ENCODE data around the gene NDST4. TPM values are rescaled to one million over a fixed set of nuclear protein-coding genes. Genes with fewer than 3 reads are reported as not detected.

The NDST4 gene
- total and polyA plus RNA-seq, 4 donors: not detected

GRCh38 chr4:115108850-115109249 is 4.6 kb downstream of the NDST4 start:
- no peak for DNase-seq (ENCODE audit: low spot score)
- H3K9ac ChIP-seq (ENCODE audit: low read depth in 1 of 2, low read length in 2 of 2): no peak overlapping the region
- no peaks in the 10 kb centered on the region for H3K4me1 ChIP-seq (ENCODE audit: control insufficient read depth in 4 of 4, insufficient read depth in 4 of 4, low read length in 3 of 4)
- no peak overlapping the region for H3K27ac ChIP-seq (ENCODE audit: low read depth in 1 of 2, low read length in 2 of 2)
- TF ChIP-seq RAD21 (IDR thresholded peaks at IDR 0.05) (no peak), SP1 (IDR thresholded peaks at IDR 0.05) (no peak), ZBTB33 (IDR thresholded peaks at IDR 0.05) (no peak), HNF4A (conservative IDR thresholded peaks at IDR 0.05) (no peak), FOXA2 (IDR thresholded peaks at IDR 0.05) (no peak), RXRA (IDR thresholded peaks at IDR 0.05) (no peak), CTCF (IDR thresholded peaks at IDR 0.05; ENCODE audit: low read depth, low read length, missing input control) (no peak), NR2F2 (IDR thresholded peaks at IDR 0.05) (no peak), GABPA (IDR thresholded peaks at IDR 0.05 in 1 of 2, conservative IDR thresholded peaks at IDR 0.05 in 1 of 2) (no peak), HNF4G (IDR thresholded peaks at IDR 0.05) (no peak), YY1 (IDR thresholded peaks at IDR 0.05) (no peak), TAF1 (conservative IDR thresholded peaks at IDR 0.05) (no peak), FOXA1 (IDR thresholded peaks at IDR 0.05) (no peak), REST (IDR thresholded peaks at IDR 0.05) (no peak), EGR1 (IDR thresholded peaks at IDR 0.05; ENCODE audit: low read depth in 2 of 2) (no peak), JUND (IDR thresholded peaks at IDR 0.05) (no peak), MAX (IDR thresholded peaks at IDR 0.05) (no peak)
- no peaks in the 10 kb centered on the region for H3K36me3 ChIP-seq (ENCODE audit: control insufficient read depth in 4 of 4, insufficient read depth in 3 of 4, low read depth in 1 of 4, low read length in 3 of 4)
- no peak overlapping the region for H3K4me3 ChIP-seq (ENCODE audit: low read depth in 1 of 3, low read length in 3 of 3)
- peaks cover 0 to 4% (median 0%) of the 10 kb centered on the region in 4 donors for H3K27me3 ChIP-seq (ENCODE audit: control insufficient read depth in 4 of 4, insufficient read depth in 4 of 4, low read length in 3 of 4)
- no peaks in the 10 kb centered on the region for H3K9me3 ChIP-seq (ENCODE audit: control insufficient read depth in 4 of 4, low read length in 3 of 4)

GRCh38 chr4:115107411-115107810 is 6.0 kb downstream of the NDST4 start:
- Histone ChIP-seq H3K36me3 (ENCODE audit: control insufficient read depth in 4 of 4, insufficient read depth in 3 of 4, low read depth in 1 of 4, low read length in 3 of 4) (no peaks in the 10 kb centered on the region), H3K27me3 (ENCODE audit: control insufficient read depth in 4 of 4, insufficient read depth in 4 of 4, low read length in 3 of 4) (no peaks in the 10 kb centered on the region), H3K4me3 (ENCODE audit: low read depth in 1 of 3, low read length in 3 of 3) (no peak overlapping the region), H3K9ac (ENCODE audit: low read depth in 1 of 2, low read length in 2 of 2) (no peak overlapping the region), H3K27ac (ENCODE audit: low read depth in 1 of 2, low read length in 2 of 2) (no peak overlapping the region), H3K4me1 (ENCODE audit: control insufficient read depth in 4 of 4, insufficient read depth in 4 of 4, low read length in 3 of 4) (no peaks in the 10 kb centered on the region), H3K9me3 (ENCODE audit: control insufficient read depth in 4 of 4, low read length in 3 of 4) (no peaks in the 10 kb centered on the region)
- TF ChIP-seq FOXA2 (IDR thresholded peaks at IDR 0.05) (no peak), HNF4G (IDR thresholded peaks at IDR 0.05) (no peak), MAX (IDR thresholded peaks at IDR 0.05) (no peak), REST (IDR thresholded peaks at IDR 0.05) (no peak), HNF4A (conservative IDR thresholded peaks at IDR 0.05) (no peak), YY1 (IDR thresholded peaks at IDR 0.05) (no peak), ATF3 (IDR thresholded peaks at IDR 0.05) (no peak), CTCF (IDR thresholded peaks at IDR 0.05; ENCODE audit: low read depth, low read length, missing input control) (no peak), JUND (IDR thresholded peaks at IDR 0.05) (no peak)
- no peak for DNase-seq (ENCODE audit: low spot score)

Data from liver (tissue), 9 donors.